SK-N-SH treated with all-trans-retinoic acid at 6 μM for 48 hours (cell line): ENCODE results near the gene DLGAP5.

Source experiments
- ATAC-seq: fragments of 200-7000 bp; cut with Tn5 transposase; 3 replicates; pipeline ENCODE4 v1.9.1; 2020; ENCODE audit warnings: mild to moderate bottlenecking, moderate library complexity
- ARNTL ChIP-seq: fragments of 450-650 bp; formaldehyde crosslinking; IDR thresholded peaks from 2 replicates; pipeline ENCODE4 v1.5.0; 2020; ENCODE audit warnings: low read depth, mild to moderate bottlenecking, moderate library complexity, borderline replicate concordance
- BACH2 ChIP-seq: fragments of 250-450 bp; sonication (Bioruptor Pico); IDR thresholded peaks from 2 replicates; pipeline ENCODE4 v1.9.0; 2021; ENCODE audit warnings: mild to moderate bottlenecking, borderline replicate concordance
- CSDC2 ChIP-seq: fragments of 250-450 bp; sonication (Bioruptor Pico); IDR thresholded peaks from 2 replicates; pipeline ENCODE4 v1.5.0; 2020; ENCODE audit warnings: mild to moderate bottlenecking, moderate library complexity
- CSRNP3 ChIP-seq: fragments of 250-450 bp; sonication (Bioruptor Pico); IDR thresholded peaks from 2 replicates; pipeline ENCODE4 v1.5.1; 2021; ENCODE audit warnings: mild to moderate bottlenecking, moderate library complexity
- GLIS3 ChIP-seq: fragments of 250-450 bp; sonication (Bioruptor Pico); IDR thresholded peaks from 2 replicates; pipeline ENCODE4 v1.5.0; 2020; ENCODE audit warnings: mild to moderate bottlenecking, moderate library complexity
- OSR1 ChIP-seq: fragments of 250-450 bp; sonication (Bioruptor Pico); IDR thresholded peaks from 2 replicates; pipeline ENCODE4 v1.8.0; 2022; ENCODE audit warnings: moderate library complexity, mild to moderate bottlenecking, inconsistent platforms
- PATZ1 ChIP-seq: fragments of 250-450 bp; sonication (Bioruptor Pico); IDR thresholded peaks from 2 replicates; pipeline ENCODE4 v1.8.0; 2020; ENCODE audit warnings: mild to moderate bottlenecking, moderate library complexity, borderline replicate concordance
- PPARA ChIP-seq: fragments of 250-450 bp; sonication (Bioruptor Pico); IDR thresholded peaks from 2 replicates; pipeline ENCODE4 v1.5.0; 2020; ENCODE audit warnings: mild to moderate bottlenecking, borderline replicate concordance
- RARB ChIP-seq: fragments of 250-450 bp; sonication (Bioruptor Pico); IDR thresholded peaks from 2 replicates; pipeline ENCODE4 v1.8.0; 2021; ENCODE audit warnings: mild to moderate bottlenecking, moderate library complexity
- SNAI2 ChIP-seq: fragments of 250-450 bp; sonication (Bioruptor Pico); IDR thresholded peaks from 2 replicates; pipeline ENCODE4 v1.5.0; 2020; ENCODE audit warnings: mild to moderate bottlenecking, moderate library complexity
- TCF4 ChIP-seq: fragments of 250-450 bp; sonication (Bioruptor Pico); IDR thresholded peaks from 2 replicates; pipeline ENCODE4 v1.8.0; 2021; ENCODE audit warnings: mild to moderate bottlenecking, moderate library complexity, borderline replicate concordance
- TOX ChIP-seq: fragments of 250-450 bp; sonication (Bioruptor Pico); IDR thresholded peaks from 2 replicates; pipeline ENCODE4 v1.8.0; 2021; ENCODE audit warnings: mild to moderate bottlenecking, moderate library complexity, borderline replicate concordance
- ZC3H10 ChIP-seq: fragments of 250-450 bp; sonication (Bioruptor Pico); IDR thresholded peaks from 2 replicates; pipeline ENCODE4 v1.5.1; 2021; ENCODE audit warnings: mild to moderate bottlenecking, moderate library complexity
- ZFP30 ChIP-seq: fragments of 450-650 bp; formaldehyde crosslinking; IDR thresholded peaks from 2 replicates; pipeline ENCODE4 v1.5.0; 2022; ENCODE audit warnings: mild to moderate bottlenecking, moderate library complexity
- ZNF565 ChIP-seq: fragments of 450-650 bp; formaldehyde crosslinking; conservative IDR thresholded peaks from 2 replicates; pipeline ENCODE4 v1.5.0; 2020; ENCODE audit warnings: low read depth, mild to moderate bottlenecking, moderate library complexity
- ZNF8 ChIP-seq: fragments of 450-650 bp; formaldehyde crosslinking; IDR thresholded peaks from 2 replicates; pipeline ENCODE4 v1.5.0; 2020; ENCODE audit warnings: mild to moderate bottlenecking, moderate library complexity
- TF ChIP-seq, protein P1 (sequence below): fragments of 250-450 bp; sonication (Bioruptor Pico); IDR thresholded peaks from 2 replicates; pipeline ENCODE4 v1.8.0; 2021; ENCODE audit warnings: low read depth, mild to moderate bottlenecking, moderate library complexity, borderline replicate concordance
- TF ChIP-seq, protein P2 (sequence below): fragments of 250-450 bp; sonication (Bioruptor Pico); IDR thresholded peaks from 2 replicates; pipeline ENCODE4 v1.5.1; 2020; ENCODE audit warnings: low read depth, mild to moderate bottlenecking, moderate library complexity

Gene DLGAP5

DNA sequence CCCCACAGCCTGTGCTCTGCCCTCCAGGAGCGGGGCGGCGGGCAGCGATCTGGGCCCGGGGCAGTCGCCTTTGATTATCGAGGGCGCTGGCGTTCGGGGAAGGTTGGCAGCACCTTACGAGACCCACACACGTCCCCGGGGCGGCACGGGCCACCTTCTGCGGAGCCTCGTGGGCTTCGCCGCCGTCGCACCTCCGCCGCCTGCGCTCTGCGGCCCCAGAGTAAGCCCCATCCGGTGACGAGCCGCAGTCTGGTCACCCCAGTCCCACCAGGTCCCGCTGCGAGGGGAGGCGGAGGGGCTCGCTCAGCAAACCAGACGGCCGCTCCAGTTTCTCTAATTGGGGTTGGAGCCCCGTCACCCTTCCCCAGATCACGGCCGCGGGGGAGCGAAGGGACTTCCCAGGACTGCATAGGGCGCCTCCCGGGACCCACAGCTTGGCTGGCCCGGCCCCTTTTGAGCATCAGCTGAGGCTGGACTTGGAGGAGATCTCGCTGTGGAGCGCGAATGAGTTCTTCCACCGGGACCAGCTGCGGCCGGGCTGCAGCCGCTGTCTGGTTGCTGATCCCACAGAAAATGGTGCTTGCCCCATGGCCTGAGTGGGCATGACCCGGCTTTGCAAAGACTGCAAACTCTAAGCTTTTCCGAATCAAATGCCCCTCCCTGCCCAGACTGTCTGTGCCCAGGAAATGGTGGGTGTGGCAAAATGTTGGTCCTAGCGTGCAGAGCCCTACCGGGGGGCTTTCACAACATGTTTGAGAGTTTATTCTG lies 61.8 kb downstream of the DLGAP5 start:
- peak; percentile 86 for ATAC-seq
- TF ChIP-seq TCF4 (CRISPR knock-in tag) (no peak), SNAI2 (CRISPR knock-in tag) (no peak), ZFP30 (CRISPR knock-in tag) (no peak), PATZ1 (CRISPR knock-in tag) (no peak), ZC3H10 (no peak), ZNF565 (no peak), GLIS3 (CRISPR knock-in tag) (no peak), ARNTL (CRISPR knock-in tag) (no peak), BACH2 (CRISPR knock-in tag) (no peak)
- TF ChIP-seq, protein P1, sequence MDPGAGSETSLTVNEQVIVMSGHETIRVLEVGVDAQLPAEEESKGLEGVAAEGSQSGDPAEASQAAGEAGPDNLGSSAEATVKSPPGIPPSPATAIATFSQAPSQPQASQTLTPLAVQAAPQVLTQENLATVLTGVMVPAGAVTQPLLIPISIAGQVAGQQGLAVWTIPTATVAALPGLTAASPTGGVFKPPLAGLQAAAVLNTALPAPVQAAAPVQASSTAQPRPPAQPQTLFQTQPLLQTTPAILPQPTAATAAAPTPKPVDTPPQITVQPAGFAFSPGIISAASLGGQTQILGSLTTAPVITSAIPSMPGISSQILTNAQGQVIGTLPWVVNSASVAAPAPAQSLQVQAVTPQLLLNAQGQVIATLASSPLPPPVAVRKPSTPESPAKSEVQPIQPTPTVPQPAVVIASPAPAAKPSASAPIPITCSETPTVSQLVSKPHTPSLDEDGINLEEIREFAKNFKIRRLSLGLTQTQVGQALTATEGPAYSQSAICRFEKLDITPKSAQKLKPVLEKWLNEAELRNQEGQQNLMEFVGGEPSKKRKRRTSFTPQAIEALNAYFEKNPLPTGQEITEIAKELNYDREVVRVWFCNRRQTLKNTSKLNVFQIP (CRISPR knock-in tag) = no peak

GRCh38 chr14:55129086-55129427 lies 62.3 kb downstream of the DLGAP5 start, which contains the start of gene LGALS3:
LGALS3 (plus strand) TSS chr14:55129252; CDS start chr14:55137374, 8,122 bp downstream.
- peak; percentile 80 for ATAC-seq
- TF ChIP-seq TCF4 (CRISPR knock-in tag) (no peak), ZNF565 (no peak), RARB (no peak), CSDC2 (CRISPR knock-in tag) (no peak), CSRNP3 (CRISPR knock-in tag) (no peak), ZNF8 (CRISPR knock-in tag) (no peak), ARNTL (CRISPR knock-in tag) (no peak)
- TF ChIP-seq, protein P1 (CRISPR knock-in tag) = no peak
- TF ChIP-seq, protein P2, sequence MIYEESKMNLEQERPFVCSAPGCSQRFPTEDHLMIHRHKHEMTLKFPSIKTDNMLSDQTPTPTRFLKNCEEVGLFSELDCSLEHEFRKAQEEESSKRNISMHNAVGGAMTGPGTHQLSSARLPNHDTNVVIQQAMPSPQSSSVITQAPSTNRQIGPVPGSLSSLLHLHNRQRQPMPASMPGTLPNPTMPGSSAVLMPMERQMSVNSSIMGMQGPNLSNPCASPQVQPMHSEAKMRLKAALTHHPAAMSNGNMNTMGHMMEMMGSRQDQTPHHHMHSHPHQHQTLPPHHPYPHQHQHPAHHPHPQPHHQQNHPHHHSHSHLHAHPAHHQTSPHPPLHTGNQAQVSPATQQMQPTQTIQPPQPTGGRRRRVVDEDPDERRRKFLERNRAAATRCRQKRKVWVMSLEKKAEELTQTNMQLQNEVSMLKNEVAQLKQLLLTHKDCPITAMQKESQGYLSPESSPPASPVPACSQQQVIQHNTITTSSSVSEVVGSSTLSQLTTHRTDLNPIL (CRISPR knock-in tag) = no peak

GRCh38 chr14:55128386-55129085 lies 62.8 kb downstream of the DLGAP5 start:
- ATAC-seq = no peak
- no peak for TF ChIP-seq ZNF565
- no peak for TF ChIP-seq ZC3H10
- no peak for TF ChIP-seq TOX

- no peak for ATAC-seq
- TF ChIP-seq OSR1 (no peak), PPARA (CRISPR knock-in tag) (no peak)
Observed at GRCh38 chr14:55127460-55127951, 63.9 kb downstream of the DLGAP5 start.
